CD4-positive, alpha-beta memory T cell (primary cell): ENCODE results near the gene UBAP2. TPM values are rescaled to one million over a fixed set of nuclear protein-coding genes. Genes with fewer than 3 reads are reported as not detected.
A peak's percentile ranks its signal among the peaks of the same experiment; 100 is the strongest.

Experiments used
- CTCF ChIA-PET: fragments of 350-600 bp; sonication (Branson Sonifier 250); formaldehyde crosslinking; loops from one replicate; lab custom pipeline; 2021; ENCODE audit warnings: inconsistent platforms; ENCODE audit not compliant: partially characterized antibody; lab: Charles Lee
- POLR2A ChIA-PET: fragments of 350-600 bp; sonication (Branson Sonifier 250); formaldehyde crosslinking; loops from one replicate; lab custom pipeline; 2021; ENCODE audit not compliant: partially characterized antibody; lab: Charles Lee
- DNase-seq, 5 donors: peaks; one replicate each; pipeline versions ENCODE4 v3.0.0 to v3.0.0-alpha.2; 2020 to 2022; ENCODE audit warnings: mixed read lengths in 1 of 5
- H3K27ac ChIP-seq: one replicate; pipeline ENCODE4 v1.7.0; 2013; ENCODE audit warnings: low read depth, low read length
- H3K27me3 ChIP-seq: 2 replicates; pipeline ENCODE4 v1.7.0; 2013; ENCODE audit warnings: mild to moderate bottlenecking, low read length, moderate library complexity; ENCODE audit not compliant: insufficient read depth
- H3K36me3 ChIP-seq: 2 replicates; pipeline ENCODE4 v1.7.0; 2013; ENCODE audit warnings: mild to moderate bottlenecking, low read length, moderate library complexity; ENCODE audit not compliant: insufficient read depth
- H3K4me1 ChIP-seq: 2 replicates; pipeline ENCODE4 v1.7.0; 2013; ENCODE audit warnings: mild to moderate bottlenecking, low read length, moderate library complexity; ENCODE audit not compliant: insufficient read depth
- H3K4me3 ChIP-seq, 2 donors: one replicate each; pipeline ENCODE4 v1.7.0; 2013; ENCODE audit warnings: low read length in 2 of 2, mild to moderate bottlenecking in 1 of 2
- H3K9me3 ChIP-seq, 2 donors: one replicate each; pipeline ENCODE4 v1.7.0; 2013; ENCODE audit warnings: low read length in 2 of 2, control low read depth in 1 of 2; ENCODE audit not compliant: control insufficient read depth in 1 of 2
- H3K27ac Mint-ChIP-seq, 7 donors: one replicate each; pipeline ENCODE4 v1.8.0; 2020 to 2021; ENCODE audit warnings: mixed read lengths in 7 of 7, mild to moderate bottlenecking in 6 of 7, inconsistent platforms in 3 of 7, moderate library complexity in 3 of 7
- H3K27me3 Mint-ChIP-seq, 2 donors: one replicate each; pipeline ENCODE4 v1.8.0; 2020 to 2021; ENCODE audit warnings: mixed read lengths in 2 of 2
- H3K36me3 Mint-ChIP-seq, 2 donors: one replicate each; pipeline ENCODE4 v1.8.0; 2020 to 2021; ENCODE audit warnings: mixed read lengths in 2 of 2, inconsistent platforms in 1 of 2, mild to moderate bottlenecking in 1 of 2
- H3K4me1 Mint-ChIP-seq, 4 donors: one replicate each; pipeline ENCODE4 v1.8.0; 2020 to 2021; ENCODE audit warnings: mixed read lengths in 4 of 4, mild to moderate bottlenecking in 1 of 4
- H3K4me3 Mint-ChIP-seq, 8 donors: one replicate each; pipeline ENCODE4 v1.8.0; 2020 to 2021; ENCODE audit warnings: mixed read lengths in 8 of 8, mild to moderate bottlenecking in 7 of 8, moderate library complexity in 6 of 8, inconsistent platforms in 3 of 8
- H3K9me3 Mint-ChIP-seq, 8 donors: one replicate each; pipeline ENCODE4 v1.8.0; 2020 to 2021; ENCODE audit warnings: mixed read lengths in 8 of 8, mild to moderate bottlenecking in 5 of 8, inconsistent platforms in 3 of 8, moderate library complexity in 1 of 8
- intact Hi-C: fragments of 100-400 bp; cut with micrococcal nuclease; formaldehyde crosslinking; loops from one replicate; pipeline ENCODE4 v1.15.1; 2023
- polyA plus RNA-seq, 2 donors: library from polyadenylated mRNA; unstranded; fragments of 300-500 nt; fragmentation: Illumina TruSeq; gene quantifications; one replicate each; pipeline ENCODE4 v1.2.3, GENCODE V29; 2021
- total RNA-seq, 2 experiments: library from RNA; stranded (reverse); gene quantifications; one replicate each; pipeline ENCODE4 v1.2.3, GENCODE V29; 2021

The UBAP2 gene
- total and polyA plus RNA-seq, 4 experiments from 2014 or later: 5.1 to 36.8 (median 24.8) TPM

DNA sequence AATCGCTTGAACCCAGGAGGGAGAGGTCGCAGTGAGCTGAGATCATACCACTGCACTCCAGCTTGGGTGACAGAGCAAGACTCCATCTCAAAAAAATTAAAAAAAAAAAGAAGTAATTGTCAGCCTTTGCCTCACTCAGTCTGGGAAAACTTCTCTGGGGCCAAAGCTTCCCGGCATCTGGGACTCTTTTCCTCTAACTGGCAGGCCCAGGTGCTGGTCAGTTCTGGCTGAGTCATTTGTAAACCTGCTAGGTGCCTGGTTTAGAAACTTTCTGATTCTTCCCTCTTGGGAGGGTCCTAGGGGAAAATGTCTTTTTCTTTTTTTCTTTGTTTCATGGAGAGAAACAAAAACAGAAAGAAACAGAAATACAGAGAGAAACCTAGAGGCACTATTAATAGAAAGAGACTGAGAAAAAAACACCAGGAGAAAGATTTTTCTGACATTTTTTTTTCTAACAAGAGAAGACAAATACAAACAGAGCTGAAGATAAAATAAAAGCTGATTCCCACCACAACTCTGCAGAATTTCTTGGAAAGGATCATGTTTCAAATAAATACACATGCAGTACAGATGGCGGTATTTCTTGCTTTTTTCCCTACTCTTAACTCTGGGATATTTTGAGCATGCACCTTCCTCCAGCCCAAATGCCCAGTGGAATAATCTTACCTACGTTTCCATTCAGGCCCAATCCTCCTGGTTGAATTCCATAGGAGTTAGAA lies 22.1 kb upstream of the UBAP2 start:
- H3K27ac Mint-ChIP-seq: no peak overlapping the region
- H3K27me3 Mint-ChIP-seq: no peaks in the 10 kb centered on the region
- H3K9me3 ChIP-seq: no peaks in the 10 kb centered on the region
- ChIA-PET POLR2A (no interaction called here), CTCF (interaction anchor here (0.6 kb wide), 1 partner anchor 9 kb away, joined by 3 read pairs; no protein-coding TSS in a partner anchor)
- H3K4me1 ChIP-seq: no peaks in the 10 kb centered on the region
- no peak overlapping the region for H3K4me3 ChIP-seq
- DNase-seq: no peak
- no peaks in the 10 kb centered on the region for H3K27me3 ChIP-seq
- peaks cover 0 to 3% (median 2%) of the 10 kb centered on the region in 4 donors for H3K4me1 Mint-ChIP-seq
- H3K36me3 Mint-ChIP-seq: no peaks in the 10 kb centered on the region
- intact Hi-C loops: no loop called here
- H3K36me3 ChIP-seq: no peaks in the 10 kb centered on the region
- no peak overlapping the region for H3K27ac ChIP-seq
- H3K9me3 Mint-ChIP-seq: no peaks in the 10 kb centered on the region
- H3K4me3 Mint-ChIP-seq: no peak overlapping the region

DNA sequence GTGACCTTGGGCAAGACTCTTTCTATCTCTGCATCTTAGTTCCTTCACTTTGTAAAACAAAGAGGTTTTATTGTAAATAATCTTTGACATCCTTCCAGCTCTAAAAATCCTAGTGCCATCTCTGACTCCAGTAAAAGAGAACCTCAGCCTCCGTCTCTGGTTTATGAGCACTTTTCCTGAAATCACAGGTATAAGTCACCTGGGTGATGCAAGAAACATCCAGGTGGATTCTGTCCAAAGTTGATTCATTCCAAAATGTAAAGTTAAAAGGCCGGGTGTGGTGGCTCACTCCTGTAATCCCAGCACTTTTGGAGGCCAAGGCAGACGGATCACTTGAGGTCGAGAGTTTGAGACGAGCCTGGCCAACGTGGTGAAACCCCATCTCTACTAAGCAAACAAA lies 21.1 kb upstream of the UBAP2 start:
- no peaks in the 10 kb centered on the region for H3K27me3 ChIP-seq
- ChIA-PET CTCF (interaction anchor here (1.8 kb wide), 1 partner anchor 256 kb away, joined by 4 read pairs; no protein-coding TSS in a partner anchor), POLR2A (no interaction called here)
- Mint-ChIP-seq H3K4me3 (no peak overlapping the region), H3K27me3 (no peaks in the 10 kb centered on the region), H3K27ac (no peak overlapping the region), H3K4me1 (peaks cover 0 to 3% (median 2%) of the 10 kb centered on the region in 4 donors), H3K9me3 (no peaks in the 10 kb centered on the region), H3K36me3 (no peaks in the 10 kb centered on the region)
- H3K36me3 ChIP-seq: no peaks in the 10 kb centered on the region
- no peaks in the 10 kb centered on the region for H3K4me1 ChIP-seq
- H3K27ac ChIP-seq: no peak overlapping the region
- no peaks in the 10 kb centered on the region for H3K9me3 ChIP-seq
- intact Hi-C loops: no loop called here
- H3K4me3 ChIP-seq: no peak overlapping the region
- no peak for DNase-seq

GRCh38 chr9:34065541-34065940 lies 16.9 kb upstream of the UBAP2 start:
- H3K4me3 Mint-ChIP-seq: no peak overlapping the region
- intact Hi-C loops: no loop called here
- H3K27ac ChIP-seq: no peak overlapping the region

GRCh38 chr9:34059954-34060353 lies 11.3 kb upstream of the UBAP2 start:
- Histone ChIP-seq H3K4me3 (no peak overlapping the region), H3K4me1 (no peaks in the 10 kb centered on the region), H3K36me3 (no peaks in the 10 kb centered on the region), H3K27ac (no peak overlapping the region), H3K27me3 (no peaks in the 10 kb centered on the region), H3K9me3 (no peaks in the 10 kb centered on the region)
- Mint-ChIP-seq H3K4me3 (no peak overlapping the region), H3K4me1 (no peaks in the 10 kb centered on the region), H3K27me3 (no peaks in the 10 kb centered on the region), H3K9me3 (no peaks in the 10 kb centered on the region), H3K27ac (no peak overlapping the region), H3K36me3 (no peaks in the 10 kb centered on the region)
- intact Hi-C loops: no loop called here
- ChIA-PET CTCF (no interaction called here), POLR2A (interaction anchor here (0.6 kb wide), 1 partner anchor 1676 kb away, joined by 3 read pairs; no protein-coding TSS in a partner anchor)
- no peak for DNase-seq

More at GRCh38 chr9:34065541-34065940, 16.9 kb upstream of the UBAP2 start:
- Histone ChIP-seq H3K27me3 (no peaks in the 10 kb centered on the region), H3K9me3 (no peaks in the 10 kb centered on the region), H3K36me3 (no peaks in the 10 kb centered on the region), H3K4me3 (no peak overlapping the region), H3K4me1 (no peaks in the 10 kb centered on the region)
- DNase-seq: no peak
- Mint-ChIP-seq H3K4me1 (no peaks in the 10 kb centered on the region), H3K36me3 (no peaks in the 10 kb centered on the region), H3K27me3 (no peaks in the 10 kb centered on the region), H3K9me3 (no peaks in the 10 kb centered on the region), H3K27ac (no peak overlapping the region)
- ChIA-PET POLR2A (no interaction called here), CTCF (no interaction called here)

DNA sequence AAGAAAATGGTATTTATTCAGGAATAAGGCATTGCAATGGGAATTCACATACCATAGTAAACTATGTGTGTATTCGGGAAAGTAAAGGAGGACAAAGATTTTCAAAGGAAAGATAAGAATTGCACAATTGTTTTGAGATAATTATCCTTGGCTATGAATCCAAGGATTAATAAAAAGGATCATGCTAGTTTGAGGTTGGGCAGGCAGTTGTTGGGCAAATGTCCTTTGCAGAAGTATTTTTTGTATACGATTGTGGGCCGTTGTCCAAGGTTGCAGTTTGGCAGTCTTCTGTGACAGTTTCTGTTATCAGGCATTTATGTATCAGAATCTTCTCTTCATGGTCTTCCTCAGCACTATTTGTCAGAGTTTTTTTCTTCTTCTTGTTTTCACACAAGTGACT lies 10.6 kb upstream of the UBAP2 start:
- no peaks in the 10 kb centered on the region for H3K4me1 Mint-ChIP-seq
- H3K27me3 Mint-ChIP-seq: no peaks in the 10 kb centered on the region
- H3K27ac Mint-ChIP-seq: no peak overlapping the region
- ChIA-PET POLR2A (no interaction called here), CTCF (no interaction called here)
- intact Hi-C loops: no loop called here
- H3K9me3 Mint-ChIP-seq: no peaks in the 10 kb centered on the region
- Histone ChIP-seq H3K27me3 (no peaks in the 10 kb centered on the region), H3K4me3 (no peak overlapping the region), H3K9me3 (no peaks in the 10 kb centered on the region), H3K27ac (no peak overlapping the region), H3K4me1 (no peaks in the 10 kb centered on the region), H3K36me3 (no peaks in the 10 kb centered on the region)
- no peak for DNase-seq
- H3K36me3 Mint-ChIP-seq: no peaks in the 10 kb centered on the region
- H3K4me3 Mint-ChIP-seq: no peak overlapping the region

GRCh38 chr9:34049630-34050384 lies 1.1 kb upstream of the UBAP2 start:
- Mint-ChIP-seq H3K27ac (peak overlapping the region; percentile 98 to 100 (median 99)), H3K4me1 (peaks cover 23 to 43% (median 31%) of the 10 kb centered on the region in 4 donors), H3K9me3 (peaks cover 0 to 9% (median 0%) of the 10 kb centered on the region in 8 donors), H3K4me3 (peak overlapping the region; percentile 95 to 99 (median 98)), H3K27me3 (no peaks in the 10 kb centered on the region), H3K36me3 (peaks cover 0 to 12% of the 10 kb centered on the region in 2 donors)
- Histone ChIP-seq H3K27ac (peak overlapping the region; percentile 88), H3K36me3 (no peaks in the 10 kb centered on the region), H3K9me3 (no peaks in the 10 kb centered on the region), H3K27me3 (no peaks in the 10 kb centered on the region), H3K4me1 (peaks cover 27% of the 10 kb centered on the region), H3K4me3 (peak overlapping the region; percentile 90 to 100)
- POLR2A ChIA-PET: interaction anchor here (1.2 to 2.5 kb wide), 5 partner anchors 76 to 327 kb away, joined by 3 to 9 read pairs (median 6); partner anchors contain the start of genes DCAF12, MYORG and UBAP1
- intact Hi-C loops: loop anchor here (1.0 to 10.0 kb wide), 8 partner anchors 38 to 785 kb away; partner anchors contain the start of genes BAG1, CHMP5, DCAF12 and DNAI1
- CTCF ChIA-PET: interaction anchor here (2.0 to 2.5 kb wide), 2 partner anchors 24 to 236 kb away, joined by 7 to 11 read pairs; no protein-coding TSS in a partner anchor
- DNase-seq: no peak
